Testis (tissue), 2 donors: ENCODE measurements around the gene HIRIP3.

ENCODE experiments used
- POLR2A ChIP-seq: fragments of 450-650 bp; IDR thresholded peaks from one replicate; pipeline ENCODE4 v1.6.1; 2017; ENCODE audit warnings: antibody characterized with exemption, mild to moderate bottlenecking, moderate library complexity
- TF ChIP-seq, protein P1 (sequence below), 3 experiments: fragments of 450-650 bp in 2 of 3; fragments of 200-600 bp in 1 of 3; sonication (generic) in 1 of 3; IDR thresholded peaks; one replicate each; pipeline ENCODE4 v1.5.1; 2016 to 2019; ENCODE audit warnings: antibody characterized with exemption in 3 of 3, mild to moderate bottlenecking in 2 of 3, moderate library complexity in 1 of 3

- TF ChIP-seq, protein P1, sequence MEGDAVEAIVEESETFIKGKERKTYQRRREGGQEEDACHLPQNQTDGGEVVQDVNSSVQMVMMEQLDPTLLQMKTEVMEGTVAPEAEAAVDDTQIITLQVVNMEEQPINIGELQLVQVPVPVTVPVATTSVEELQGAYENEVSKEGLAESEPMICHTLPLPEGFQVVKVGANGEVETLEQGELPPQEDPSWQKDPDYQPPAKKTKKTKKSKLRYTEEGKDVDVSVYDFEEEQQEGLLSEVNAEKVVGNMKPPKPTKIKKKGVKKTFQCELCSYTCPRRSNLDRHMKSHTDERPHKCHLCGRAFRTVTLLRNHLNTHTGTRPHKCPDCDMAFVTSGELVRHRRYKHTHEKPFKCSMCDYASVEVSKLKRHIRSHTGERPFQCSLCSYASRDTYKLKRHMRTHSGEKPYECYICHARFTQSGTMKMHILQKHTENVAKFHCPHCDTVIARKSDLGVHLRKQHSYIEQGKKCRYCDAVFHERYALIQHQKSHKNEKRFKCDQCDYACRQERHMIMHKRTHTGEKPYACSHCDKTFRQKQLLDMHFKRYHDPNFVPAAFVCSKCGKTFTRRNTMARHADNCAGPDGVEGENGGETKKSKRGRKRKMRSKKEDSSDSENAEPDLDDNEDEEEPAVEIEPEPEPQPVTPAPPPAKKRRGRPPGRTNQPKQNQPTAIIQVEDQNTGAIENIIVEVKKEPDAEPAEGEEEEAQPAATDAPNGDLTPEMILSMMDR (IDR thresholded peaks at IDR 0.05) = peak; percentile 57 to 86 (median 69)
- TF ChIP-seq POLR2A = no peak
Observed at GRCh38 chr16:30005341-30006094, 10.1 kb upstream of the HIRIP3 start.
